ENCODE measurements around the gene SLC38A4. TPM values are rescaled to one million over a fixed set of nuclear protein-coding genes. Genes with fewer than 3 reads are reported as not detected.

The SLC38A4 gene, protein sequence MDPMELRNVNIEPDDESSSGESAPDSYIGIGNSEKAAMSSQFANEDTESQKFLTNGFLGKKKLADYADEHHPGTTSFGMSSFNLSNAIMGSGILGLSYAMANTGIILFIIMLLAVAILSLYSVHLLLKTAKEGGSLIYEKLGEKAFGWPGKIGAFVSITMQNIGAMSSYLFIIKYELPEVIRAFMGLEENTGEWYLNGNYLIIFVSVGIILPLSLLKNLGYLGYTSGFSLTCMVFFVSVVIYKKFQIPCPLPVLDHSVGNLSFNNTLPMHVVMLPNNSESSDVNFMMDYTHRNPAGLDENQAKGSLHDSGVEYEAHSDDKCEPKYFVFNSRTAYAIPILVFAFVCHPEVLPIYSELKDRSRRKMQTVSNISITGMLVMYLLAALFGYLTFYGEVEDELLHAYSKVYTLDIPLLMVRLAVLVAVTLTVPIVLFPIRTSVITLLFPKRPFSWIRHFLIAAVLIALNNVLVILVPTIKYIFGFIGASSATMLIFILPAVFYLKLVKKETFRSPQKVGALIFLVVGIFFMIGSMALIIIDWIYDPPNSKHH
- total RNA-seq: 1.9 TPM
- long read RNA-seq, partial matches to known transcripts: 0 of 2 reads
- long read RNA-seq, other reads (novel, unspliced or antisense): 1 of 2 reads

DNA sequence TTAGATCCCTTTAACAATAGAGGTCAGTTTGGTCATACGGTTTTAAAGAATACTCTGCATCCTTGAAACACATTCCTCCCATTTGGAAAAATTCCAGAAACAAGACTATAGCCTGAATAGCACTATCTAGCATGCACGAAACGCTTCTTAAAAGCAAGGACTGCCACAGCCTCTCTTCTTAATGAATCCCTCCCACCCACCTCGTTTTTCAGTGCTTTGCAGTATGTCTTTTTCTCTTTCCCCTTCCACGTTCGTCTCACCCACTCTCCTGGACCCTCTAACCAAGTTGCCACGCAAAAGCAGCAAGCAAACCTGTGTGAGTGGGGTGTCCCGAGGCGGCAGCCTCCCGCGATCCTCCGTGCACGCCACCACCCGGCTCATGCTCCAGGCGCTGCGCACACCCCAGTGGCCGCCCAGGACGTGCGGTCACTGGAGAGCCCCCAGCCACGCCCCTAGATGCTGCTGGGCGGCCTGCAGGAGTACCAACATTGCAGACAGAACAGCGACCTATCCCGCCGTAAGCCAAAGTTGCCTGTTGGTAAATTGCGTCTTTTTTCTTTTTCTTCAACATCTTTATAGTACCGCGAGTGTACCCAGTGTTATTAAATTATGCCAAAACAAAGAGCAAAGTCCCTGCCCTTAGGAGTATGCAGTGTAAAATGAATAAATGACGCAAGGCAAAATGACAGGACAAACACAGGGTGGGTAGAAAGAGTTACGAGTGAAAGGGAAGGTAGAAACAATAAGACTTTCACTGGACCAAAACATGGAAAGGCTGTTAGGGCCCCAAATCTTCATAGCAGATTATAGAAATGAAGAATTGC is at the start of gene SLC38A4:
SLC38A4 (minus strand) TSS at position 407 of the 824 bp plus-strand sequence. CDS start 32,926 bp downstream, outside the sequence.
- Histone ChIP-seq H3K27me3 (peaks cover 42% of the 10 kb centered on the region), H3K4me1 (no peaks in the 10 kb centered on the region), H3K4me3 (no peak within 1 kb of the TSS), H3K27ac (no peak within 1 kb of the TSS), H3K36me3 (no peaks in the 10 kb centered on the region), H3K9me3 (no peaks in the 10 kb centered on the region)
- TF ChIP-seq, protein P1, sequence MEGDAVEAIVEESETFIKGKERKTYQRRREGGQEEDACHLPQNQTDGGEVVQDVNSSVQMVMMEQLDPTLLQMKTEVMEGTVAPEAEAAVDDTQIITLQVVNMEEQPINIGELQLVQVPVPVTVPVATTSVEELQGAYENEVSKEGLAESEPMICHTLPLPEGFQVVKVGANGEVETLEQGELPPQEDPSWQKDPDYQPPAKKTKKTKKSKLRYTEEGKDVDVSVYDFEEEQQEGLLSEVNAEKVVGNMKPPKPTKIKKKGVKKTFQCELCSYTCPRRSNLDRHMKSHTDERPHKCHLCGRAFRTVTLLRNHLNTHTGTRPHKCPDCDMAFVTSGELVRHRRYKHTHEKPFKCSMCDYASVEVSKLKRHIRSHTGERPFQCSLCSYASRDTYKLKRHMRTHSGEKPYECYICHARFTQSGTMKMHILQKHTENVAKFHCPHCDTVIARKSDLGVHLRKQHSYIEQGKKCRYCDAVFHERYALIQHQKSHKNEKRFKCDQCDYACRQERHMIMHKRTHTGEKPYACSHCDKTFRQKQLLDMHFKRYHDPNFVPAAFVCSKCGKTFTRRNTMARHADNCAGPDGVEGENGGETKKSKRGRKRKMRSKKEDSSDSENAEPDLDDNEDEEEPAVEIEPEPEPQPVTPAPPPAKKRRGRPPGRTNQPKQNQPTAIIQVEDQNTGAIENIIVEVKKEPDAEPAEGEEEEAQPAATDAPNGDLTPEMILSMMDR (IDR thresholded peaks at IDR 0.05): no peak
- DNase-seq: no peak
- ATAC-seq: peak; percentile 72
- intact Hi-C loops (cut with DNase I): no loop called here

- Histone ChIP-seq H3K4me3 (no peak overlapping the region), H3K27ac (no peak overlapping the region), H3K27me3 (no peaks in the 10 kb centered on the region), H3K4me1 (no peaks in the 10 kb centered on the region), H3K9me3 (no peaks in the 10 kb centered on the region), H3K36me3 (no peaks in the 10 kb centered on the region)
- DNase-seq (no peak), ATAC-seq (no peak)
- intact Hi-C loops (cut with DNase I): no loop called here
- TF ChIP-seq, protein P1 (IDR thresholded peaks at IDR 0.05): no peak
Measured at GRCh38 chr12:46875095-46875494, 49.3 kb upstream of the SLC38A4 start.

DNA sequence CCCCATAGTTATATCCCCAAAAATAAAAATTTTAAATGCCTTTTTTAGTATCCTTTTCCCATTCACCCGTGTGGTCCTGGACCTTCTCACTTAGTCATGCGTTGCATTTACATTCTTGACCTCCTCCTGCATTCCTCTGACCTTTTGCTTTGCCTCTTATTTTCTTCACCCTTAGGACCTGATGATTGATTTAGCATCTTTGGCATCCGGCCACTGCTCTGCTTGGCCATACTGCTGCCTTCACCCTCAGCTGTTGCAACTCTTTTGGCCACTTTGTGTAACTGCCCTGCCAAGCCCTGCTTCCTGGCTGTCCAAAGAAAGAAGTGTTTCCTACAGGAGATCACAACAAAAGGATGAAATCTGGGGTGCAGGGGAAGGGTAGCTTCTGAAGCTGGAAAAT is 48.8 kb upstream of the SLC38A4 start:
- Histone ChIP-seq H3K4me1 (no peaks in the 10 kb centered on the region), H3K27me3 (no peaks in the 10 kb centered on the region), H3K4me3 (no peak overlapping the region), H3K27ac (no peak overlapping the region), H3K36me3 (no peaks in the 10 kb centered on the region), H3K9me3 (no peaks in the 10 kb centered on the region)
- TF ChIP-seq, protein P1 (IDR thresholded peaks at IDR 0.05): no peak
- intact Hi-C loops (cut with DNase I): no loop called here
- DNase-seq (no peak), ATAC-seq (no peak)

GRCh38 chr12:46872135-46872534 is 46.3 kb upstream of the SLC38A4 start:
- TF ChIP-seq, protein P1 (IDR thresholded peaks at IDR 0.05): no peak
- H3K4me1 ChIP-seq: no peaks in the 10 kb centered on the region
- intact Hi-C loops (cut with DNase I): no loop called here
- H3K27ac ChIP-seq: no peak overlapping the region
- H3K9me3 ChIP-seq: no peaks in the 10 kb centered on the region
- no peak overlapping the region for H3K4me3 ChIP-seq
- no peaks in the 10 kb centered on the region for H3K27me3 ChIP-seq
- no peaks in the 10 kb centered on the region for H3K36me3 ChIP-seq
- no peak for ATAC-seq
- no peak for DNase-seq

DNA sequence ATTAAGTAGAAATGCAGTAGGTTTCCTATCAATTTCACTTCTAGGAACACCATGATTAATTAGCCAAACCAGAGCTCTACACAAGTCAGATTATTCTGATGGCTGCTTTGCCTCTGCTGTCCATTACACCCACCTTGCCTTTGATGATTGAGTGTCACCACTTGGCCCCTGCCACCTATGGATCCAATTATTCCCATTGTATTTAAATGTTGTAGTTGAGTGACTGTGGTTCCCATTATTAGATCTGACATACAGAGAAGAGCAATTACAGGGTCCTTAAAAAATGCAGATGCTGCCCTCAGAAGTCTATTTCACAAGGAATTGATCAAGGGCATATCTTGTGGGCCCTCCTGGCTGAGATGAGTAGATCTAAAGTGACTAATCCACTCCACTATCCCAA is 39.5 kb upstream of the SLC38A4 start:
- ATAC-seq: no peak
- no peak for DNase-seq
- no peaks in the 10 kb centered on the region for H3K4me1 ChIP-seq
- no peak overlapping the region for H3K4me3 ChIP-seq
- TF ChIP-seq, protein P1 (IDR thresholded peaks at IDR 0.05): no peak
- intact Hi-C loops (cut with DNase I): no loop called here
- no peaks in the 10 kb centered on the region for H3K27me3 ChIP-seq
- H3K36me3 ChIP-seq: no peaks in the 10 kb centered on the region
- H3K9me3 ChIP-seq: peaks cover 6% of the 10 kb centered on the region
- H3K27ac ChIP-seq: no peak overlapping the region

All from upper lobe of right lung (tissue), 1 donor.